IPS-18c (cell line): ENCODE results near the gene SLC8A1.

ENCODE experiments used
- H3K4me3 ChIP-seq: 2 replicates; pipeline ENCODE4 v1.7.0; 2013; ENCODE audit warnings: low read depth, mild to moderate bottlenecking, low read length, moderate library complexity; ENCODE audit not compliant: insufficient read depth
- H3K9me3 ChIP-seq: one replicate; pipeline ENCODE4 v1.6.1; 2013; ENCODE audit warnings: mild to moderate bottlenecking, low read length, moderate library complexity; ENCODE audit not compliant: control insufficient read depth, insufficient read depth

SLC8A1 gene

DNA sequence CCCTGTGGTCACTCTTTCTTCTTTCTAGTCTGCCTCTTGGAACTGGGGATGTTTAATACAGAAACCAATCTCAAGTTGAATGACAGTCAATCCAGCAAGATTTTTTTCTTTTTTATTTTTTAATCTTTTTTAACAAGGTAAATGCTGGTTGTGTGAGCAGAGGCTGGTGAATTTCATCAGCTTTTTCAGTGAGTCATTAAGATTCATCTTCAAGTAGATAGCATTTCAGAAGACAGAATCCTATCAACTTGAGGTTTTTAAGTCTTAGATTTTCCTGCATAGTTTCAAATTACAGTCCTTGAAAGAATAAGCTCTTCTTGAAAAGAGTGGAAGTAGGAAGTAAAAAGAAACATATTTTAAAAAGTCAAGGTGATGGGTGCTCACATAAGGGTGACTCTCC lies 12.4 kb downstream of the SLC8A1 start:
- Histone ChIP-seq H3K9me3 (no peaks in the 10 kb centered on the region), H3K4me3 (no peak overlapping the region)

DNA sequence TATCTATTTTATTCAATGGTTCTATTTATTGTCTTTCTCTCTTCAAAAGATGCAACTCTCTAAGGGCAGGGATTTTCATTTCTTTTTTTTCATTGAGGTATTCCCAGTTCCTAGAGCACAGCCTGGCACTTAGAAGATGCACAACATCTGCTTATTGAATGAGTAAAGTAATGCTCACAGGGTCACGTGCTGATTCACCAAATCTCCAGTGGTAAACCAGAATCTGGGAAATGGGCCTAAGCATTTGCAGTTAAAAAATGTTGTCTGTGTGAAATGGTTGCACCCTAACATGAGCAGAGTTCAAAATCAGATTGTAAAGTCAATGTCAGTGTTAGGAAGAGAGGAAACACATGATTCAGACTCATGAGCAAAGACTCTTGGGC lies 15.8 kb downstream of the SLC8A1 start:
- Histone ChIP-seq H3K4me3 (no peak overlapping the region), H3K9me3 (no peaks in the 10 kb centered on the region)

DNA sequence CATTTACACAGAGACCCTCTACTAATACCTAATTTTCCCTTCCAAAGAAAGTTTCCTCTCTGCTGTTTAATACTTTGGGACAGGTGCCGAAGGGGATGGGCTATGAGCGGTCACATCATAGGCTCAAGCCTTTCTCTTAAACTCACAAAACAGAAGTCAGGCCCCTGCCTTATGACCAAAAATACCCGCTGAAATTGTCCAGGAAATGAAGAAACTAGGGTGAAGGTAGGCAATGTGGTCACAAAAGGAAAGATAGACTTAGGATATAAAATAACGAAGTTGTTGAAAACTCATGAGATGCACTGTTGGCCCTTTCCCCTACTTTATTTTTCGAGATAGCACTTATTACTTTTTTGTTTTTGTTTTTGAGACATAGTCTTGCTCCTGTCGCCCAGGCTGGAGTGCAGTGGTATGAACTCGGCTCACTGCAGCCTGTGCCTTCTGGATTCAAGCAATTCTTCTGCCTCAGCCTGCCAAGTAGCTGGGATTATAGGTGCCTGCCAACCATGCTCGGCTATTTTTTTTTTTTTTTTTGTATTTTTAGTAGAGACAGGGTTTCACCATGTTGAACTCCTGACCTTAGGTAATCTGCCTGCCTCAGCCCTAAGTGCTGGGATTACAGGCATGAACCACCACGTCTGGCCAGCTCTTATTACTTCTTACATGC lies 16.3 kb downstream of the SLC8A1 start:
- H3K9me3 ChIP-seq: no peaks in the 10 kb centered on the region
- no peak overlapping the region for H3K4me3 ChIP-seq

DNA sequence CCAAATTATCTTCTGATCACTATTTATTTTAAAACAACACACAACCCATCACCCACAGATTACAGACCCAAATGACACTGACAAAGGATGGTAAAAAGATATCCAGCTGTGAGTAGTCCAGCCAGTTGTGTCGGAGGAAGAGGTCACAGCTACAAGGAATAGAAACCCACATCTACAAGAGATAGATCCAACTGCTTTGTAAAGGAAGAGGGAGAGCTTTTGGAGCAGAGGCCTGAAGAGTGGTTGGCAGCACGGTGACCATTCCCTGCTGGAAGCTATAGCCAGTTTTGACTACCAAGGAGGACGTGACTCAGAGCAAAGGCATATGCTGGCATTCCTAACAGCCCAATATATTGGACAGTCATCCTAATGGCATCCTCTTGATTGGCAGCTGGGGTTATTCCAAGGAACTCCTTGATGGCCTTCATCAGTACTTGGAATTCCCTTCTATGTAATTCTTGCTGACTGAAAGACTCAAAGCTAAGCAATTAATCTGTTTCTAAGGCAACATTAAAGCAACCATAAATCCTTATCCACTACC lies 17.1 kb downstream of the SLC8A1 start:
- H3K9me3 ChIP-seq: no peaks in the 10 kb centered on the region
- no peak overlapping the region for H3K4me3 ChIP-seq

DNA sequence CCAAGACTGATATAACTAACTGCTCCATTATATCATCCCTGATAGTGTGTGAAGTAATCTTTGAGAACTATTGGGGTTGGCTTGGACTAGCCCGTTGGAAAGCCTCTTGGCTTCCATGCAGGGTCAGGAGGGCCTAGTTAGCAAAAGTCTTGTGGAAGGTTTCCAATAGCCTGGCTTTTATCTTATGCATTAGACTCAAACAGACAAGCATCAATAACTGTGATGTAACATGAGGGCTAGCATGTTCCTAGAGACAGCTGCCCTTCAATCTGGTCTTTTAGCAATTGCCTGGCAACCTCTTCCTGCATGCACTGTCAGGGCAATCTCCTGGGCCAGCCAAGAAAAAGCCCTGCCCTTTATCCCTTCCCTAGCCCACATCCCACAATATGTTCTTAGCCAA lies 18.2 kb downstream of the SLC8A1 start:
- H3K4me3 ChIP-seq: no peak overlapping the region
- no peaks in the 10 kb centered on the region for H3K9me3 ChIP-seq

DNA sequence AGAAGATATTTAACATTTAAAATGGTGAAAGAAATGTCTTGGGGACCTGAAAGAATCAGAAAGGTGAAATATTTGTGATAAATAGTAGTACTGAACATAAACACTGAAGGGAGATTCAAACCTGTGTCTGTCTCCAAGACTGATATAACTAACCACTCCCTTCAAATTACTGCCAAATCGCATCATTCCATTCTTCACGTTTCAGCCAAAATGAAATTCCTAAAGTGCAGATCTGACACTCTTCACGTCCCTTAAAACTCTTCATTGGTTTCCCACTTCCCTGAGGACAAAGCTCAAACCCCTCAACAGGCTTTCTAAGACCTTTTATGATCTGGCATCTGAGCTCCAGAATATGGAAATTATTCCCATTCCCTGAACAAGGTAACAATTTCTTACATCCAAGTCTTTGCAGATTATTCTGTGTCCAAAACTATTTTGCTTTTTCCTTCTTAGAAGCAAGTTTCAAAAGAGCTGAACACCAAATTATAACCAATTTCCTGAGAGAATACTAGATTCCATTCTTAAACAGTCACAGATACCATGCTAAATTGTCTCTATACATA lies 18.9 kb downstream of the SLC8A1 start:
- Histone ChIP-seq H3K4me3 (no peak overlapping the region), H3K9me3 (no peaks in the 10 kb centered on the region)

DNA sequence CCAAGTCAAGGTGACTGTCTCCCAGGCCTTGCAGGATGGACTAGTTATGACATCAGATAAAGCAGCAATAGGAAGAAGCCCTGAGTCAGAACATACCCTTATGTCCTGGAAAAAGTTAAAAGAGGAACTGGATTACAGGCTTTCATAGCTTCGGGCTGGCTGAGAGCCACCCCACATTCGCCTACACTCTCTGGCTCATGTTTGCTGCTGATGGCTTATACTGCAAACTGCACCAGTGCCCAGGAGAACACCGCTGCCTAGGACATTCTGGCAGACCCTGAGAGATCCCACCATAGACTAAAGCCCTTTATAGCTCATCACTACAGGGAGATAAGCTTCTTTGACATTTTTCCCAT lies 20.3 kb downstream of the SLC8A1 start:
- Histone ChIP-seq H3K4me3 (no peak overlapping the region), H3K9me3 (no peaks in the 10 kb centered on the region)

DNA sequence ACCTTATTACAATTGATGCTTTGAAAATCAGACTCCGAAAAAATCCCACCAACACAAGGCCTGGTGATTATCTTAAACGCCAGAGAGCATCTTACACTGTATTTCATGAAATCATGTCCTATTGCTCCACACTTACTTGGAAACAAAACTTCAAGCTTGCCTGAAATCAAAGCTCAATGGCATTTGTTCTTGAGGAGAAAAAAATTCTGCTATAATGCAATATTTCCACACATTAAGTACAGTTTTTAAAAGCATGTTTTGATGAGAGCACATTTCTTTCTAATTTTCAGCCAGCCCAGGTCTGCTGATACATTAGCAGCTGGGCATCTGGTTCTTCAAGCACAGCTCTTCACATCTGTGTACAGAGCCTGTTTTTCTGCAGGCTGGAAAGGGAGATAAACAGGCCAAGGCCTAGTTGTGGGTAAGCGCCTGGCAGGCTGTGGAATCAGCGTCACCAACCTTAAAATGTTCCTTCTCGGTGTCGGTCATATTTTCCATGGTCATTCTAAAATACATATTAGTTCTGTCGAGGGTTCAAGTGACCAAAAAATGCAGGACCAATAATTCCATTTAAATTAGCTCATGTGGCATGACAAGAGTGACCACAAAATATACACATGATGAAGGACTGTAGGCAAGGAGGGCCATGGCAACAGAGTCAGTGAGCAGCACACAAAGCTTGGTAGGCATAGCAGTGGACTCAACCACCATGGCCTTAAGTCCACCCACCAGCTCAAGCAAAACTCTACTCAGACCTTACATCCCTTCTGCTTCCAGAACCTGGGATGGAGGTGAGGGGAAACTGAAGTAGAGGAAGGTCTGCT lies 20.9 kb downstream of the SLC8A1 start:
- Histone ChIP-seq H3K4me3 (no peak overlapping the region), H3K9me3 (no peaks in the 10 kb centered on the region)

DNA sequence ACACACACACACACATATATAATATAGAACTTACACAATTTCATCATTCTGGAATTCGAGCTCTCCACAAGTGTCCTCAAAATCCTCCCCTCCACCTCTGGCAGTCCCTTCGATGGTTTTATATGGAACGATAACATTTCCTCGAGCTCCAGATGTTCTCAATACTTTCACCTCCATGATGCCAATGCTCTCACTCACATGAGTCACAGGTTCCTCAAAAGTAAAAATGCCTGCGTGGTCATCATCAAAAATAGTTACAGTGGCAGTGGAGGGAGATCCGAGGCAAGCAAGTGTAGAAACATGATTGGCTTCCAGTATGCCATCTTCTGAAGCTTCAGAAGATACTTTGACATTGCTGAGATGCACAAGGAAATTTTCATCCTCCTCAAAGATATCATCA lies 23.5 kb downstream of the SLC8A1 start:
- H3K9me3 ChIP-seq: no peaks in the 10 kb centered on the region
- H3K4me3 ChIP-seq: no peak overlapping the region

DNA sequence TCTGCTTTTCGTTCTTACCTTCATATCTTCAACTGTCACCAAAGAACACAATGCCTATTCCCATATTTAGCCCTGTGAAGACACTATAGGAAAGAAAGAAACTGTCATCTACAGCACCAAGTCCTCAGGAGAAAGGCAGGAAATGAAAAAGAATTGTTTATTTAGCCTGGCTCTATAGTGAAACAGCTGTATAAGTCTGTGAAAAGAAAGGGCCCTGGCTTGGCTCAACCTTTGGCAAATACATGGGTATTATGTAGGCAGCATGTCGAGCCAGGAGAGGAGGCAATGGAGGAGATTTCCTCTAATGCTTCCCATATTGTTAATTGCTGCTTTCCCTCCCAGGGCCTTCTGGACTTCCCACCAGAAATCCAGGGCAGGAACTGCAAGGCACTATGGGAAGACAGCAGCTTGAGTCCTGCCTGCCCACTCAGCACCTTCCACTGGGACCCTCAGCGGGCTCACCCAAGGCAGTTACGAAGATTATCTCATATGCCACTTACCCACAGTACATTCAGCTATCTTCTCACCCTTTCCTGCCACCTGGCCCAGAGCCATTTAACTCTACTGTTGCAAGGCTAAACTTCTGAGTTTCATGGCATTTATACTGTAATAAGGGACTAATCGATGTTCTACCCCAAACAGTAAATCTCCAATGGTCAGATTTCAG lies 30.1 kb downstream of the SLC8A1 start:
- Histone ChIP-seq H3K4me3 (no peak overlapping the region), H3K9me3 (no peaks in the 10 kb centered on the region)

DNA sequence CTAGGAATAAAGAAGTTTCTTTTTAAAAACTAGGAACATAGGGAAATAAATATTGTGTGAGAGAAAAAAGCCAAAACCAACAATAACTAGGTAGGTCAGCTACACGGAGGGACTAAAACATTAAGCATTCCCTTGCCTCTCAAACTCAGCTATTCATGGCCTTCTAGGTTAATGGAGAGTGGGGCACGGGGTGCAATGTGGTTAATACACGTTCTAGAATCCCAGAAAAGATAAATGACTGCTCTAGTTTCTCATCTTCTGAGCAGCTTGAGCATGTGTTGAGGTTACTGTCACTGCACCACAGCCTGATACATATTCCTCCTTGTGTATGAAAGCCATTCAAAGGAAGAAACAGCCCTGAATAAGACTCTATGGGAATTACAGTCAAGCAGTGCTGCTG lies 31.4 kb downstream of the SLC8A1 start:
- no peaks in the 10 kb centered on the region for H3K9me3 ChIP-seq
- H3K4me3 ChIP-seq: no peak overlapping the region

DNA sequence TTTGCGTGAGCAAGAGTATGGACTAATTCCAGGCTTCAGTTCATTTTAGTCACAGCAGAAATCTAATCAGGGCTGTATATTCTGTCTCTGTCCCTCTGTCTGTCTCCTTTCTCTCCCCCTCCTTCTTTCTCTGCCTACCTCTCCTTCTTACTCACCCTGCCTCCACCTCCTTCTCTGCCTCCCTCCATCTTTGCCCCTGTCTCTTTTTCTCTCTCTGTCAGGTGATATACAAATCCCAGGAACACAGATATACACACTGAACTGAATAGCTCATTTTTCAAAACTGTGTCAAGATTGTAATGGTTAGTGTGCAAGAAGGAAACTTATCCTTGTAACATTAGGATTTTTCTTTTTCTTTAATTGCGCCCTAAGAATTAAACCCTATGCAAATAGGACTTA lies 32.5 kb downstream of the SLC8A1 start:
- Histone ChIP-seq H3K4me3 (no peak overlapping the region), H3K9me3 (no peaks in the 10 kb centered on the region)

DNA sequence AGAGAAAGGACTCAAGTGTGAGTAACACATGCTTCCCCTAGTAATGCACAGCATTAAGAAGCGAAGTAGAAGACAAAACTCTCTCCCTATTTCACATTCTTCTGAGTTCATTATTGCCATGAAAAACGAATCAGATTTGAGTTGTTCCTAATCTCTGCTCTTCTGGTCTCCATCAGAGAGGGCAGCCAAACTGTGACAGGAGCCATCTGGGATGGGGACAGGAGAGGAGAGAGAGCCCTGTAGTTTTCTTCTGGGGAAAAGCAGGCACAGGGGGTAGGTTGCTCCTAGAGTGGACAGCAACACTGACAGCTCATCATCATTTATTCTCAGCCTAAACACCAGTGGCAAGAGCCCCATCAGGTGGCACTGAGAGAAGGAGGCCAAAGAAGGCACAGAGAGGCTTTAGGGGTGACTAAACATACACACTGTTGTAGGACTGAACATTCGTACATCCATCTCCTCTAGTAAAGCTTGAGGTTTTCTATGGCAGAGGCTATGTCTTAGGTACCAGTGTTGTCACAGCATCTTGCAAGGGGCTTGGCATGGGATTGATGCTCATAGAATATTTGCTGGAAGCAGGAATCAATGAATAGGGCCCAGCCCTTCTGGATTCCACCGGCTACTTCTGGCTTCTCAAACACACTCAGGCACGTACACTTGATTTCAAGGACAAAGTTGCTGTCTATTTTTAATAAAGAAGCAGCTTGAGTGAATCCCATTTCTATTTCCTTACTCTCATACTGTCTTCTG lies 33.1 kb downstream of the SLC8A1 start:
- H3K4me3 ChIP-seq: no peak overlapping the region

DNA sequence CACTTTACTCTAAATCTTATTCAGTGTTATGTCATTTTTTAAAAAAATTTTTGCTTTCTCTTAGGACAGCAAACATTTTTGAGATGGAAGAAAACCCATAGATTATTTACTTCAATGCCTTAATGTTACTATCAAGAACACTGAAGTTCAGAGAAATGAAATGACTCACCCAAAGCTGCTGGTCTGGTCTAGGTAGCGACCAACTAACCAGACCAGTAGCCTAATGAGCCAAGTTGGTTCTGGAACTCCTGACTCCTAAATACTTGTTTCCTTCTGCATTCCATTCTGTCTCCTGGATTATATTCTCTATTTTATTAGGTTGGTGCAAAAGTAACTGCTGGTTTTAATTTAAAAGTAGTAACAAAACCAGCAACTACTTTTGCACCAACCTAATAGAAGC lies 35.4 kb downstream of the SLC8A1 start:
- no peaks in the 10 kb centered on the region for H3K9me3 ChIP-seq
- H3K4me3 ChIP-seq: no peak overlapping the region

More for the DNA sequence above, 33.1 kb downstream of the SLC8A1 start:
- H3K9me3 ChIP-seq: no peaks in the 10 kb centered on the region

DNA sequence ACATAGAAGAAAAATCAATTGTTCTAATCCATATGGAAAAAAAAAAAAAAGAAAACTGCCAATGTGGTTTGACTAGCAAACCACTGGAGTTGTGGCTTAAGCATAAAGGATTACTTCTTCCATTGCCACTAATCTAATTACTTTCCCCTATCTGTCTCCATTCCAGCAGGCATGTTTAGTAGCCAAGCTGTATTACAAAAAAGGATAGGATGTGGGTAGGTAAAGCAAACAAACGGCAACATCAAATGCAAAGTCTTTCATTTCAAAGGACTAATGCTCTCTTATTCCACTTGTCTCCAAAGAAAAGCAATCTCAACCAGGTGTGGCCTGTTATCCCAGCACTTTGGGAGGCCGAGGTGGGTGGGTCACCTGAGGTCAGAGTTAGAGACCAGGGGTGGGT lies 36.5 kb downstream of the SLC8A1 start:
- H3K4me3 ChIP-seq: no peak overlapping the region
- no peaks in the 10 kb centered on the region for H3K9me3 ChIP-seq

DNA sequence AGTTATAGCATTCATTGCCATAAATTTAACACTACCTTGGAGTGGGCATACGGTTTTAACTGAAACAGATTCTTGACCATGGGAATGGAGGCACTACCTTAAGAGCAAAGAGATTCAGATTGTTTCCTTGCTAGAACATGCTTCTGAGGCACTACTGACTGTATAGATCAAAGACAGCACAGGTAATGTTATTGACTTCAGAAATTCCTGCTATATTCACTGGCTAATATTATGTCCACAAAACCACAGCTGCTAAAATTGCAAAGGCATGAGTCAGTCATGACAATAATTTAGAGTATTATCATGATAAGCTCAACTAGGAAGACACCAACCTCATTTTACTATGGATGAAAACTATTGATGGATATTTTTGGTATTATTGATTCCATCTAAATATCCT lies 39.4 kb downstream of the SLC8A1 start:
- Histone ChIP-seq H3K9me3 (no peaks in the 10 kb centered on the region), H3K4me3 (no peak overlapping the region)

DNA sequence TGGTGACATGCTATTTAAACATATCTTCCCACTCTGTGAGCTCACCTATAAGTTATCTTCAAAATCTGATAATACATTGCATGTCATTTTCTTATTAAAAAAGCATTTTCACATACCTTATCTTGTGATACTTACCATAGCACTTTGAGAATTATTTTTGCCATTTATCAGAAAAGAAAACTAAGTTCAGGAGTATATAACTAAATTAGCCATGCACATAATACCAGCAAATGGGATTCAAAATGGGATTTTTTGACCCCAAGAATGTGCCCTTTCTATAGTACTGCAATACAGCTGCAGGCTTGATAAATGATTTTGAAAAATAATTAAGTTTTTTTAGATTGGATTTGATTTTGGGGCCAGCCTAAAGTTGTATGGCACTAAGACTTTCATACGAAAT lies 41.2 kb downstream of the SLC8A1 start:
- no peak overlapping the region for H3K4me3 ChIP-seq

More for the DNA sequence above, 41.2 kb downstream of the SLC8A1 start:
- H3K9me3 ChIP-seq: no peaks in the 10 kb centered on the region
